Measurements from ENCODE around the gene DLG1.
"Not testable (repeated sequence)": the region's sequence is repeated elsewhere in the genome, so short reads cannot be mapped to it uniquely, and the experiment has no call there.

Gene DLG1

GRCh38 chr3:197104738-197105137 is 193.7 kb downstream of the DLG1 start:
- DNase-seq (ENCODE audit: low read depth in 2 of 2) = no peak

GRCh38 chr3:197103766-197104165 is 194.6 kb downstream of the DLG1 start:
- DNase-seq (ENCODE audit: low read depth in 2 of 2) = no peak

- DNase-seq (ENCODE audit: low read depth in 2 of 2) = no peak
These were observed 204.5 kb downstream of the DLG1 start for GRCh38 chr3:197093871-197094270.

- no peak for DNase-seq (ENCODE audit: low read depth in 2 of 2)
These were observed 210.0 kb downstream of the DLG1 start for GRCh38 chr3:197088370-197088769.

- no peak for DNase-seq (ENCODE audit: low read depth in 2 of 2)
These were observed 213.3 kb downstream of the DLG1 start for GRCh38 chr3:197085137-197085536.

GRCh38 chr3:197083486-197083885 is 214.9 kb downstream of the DLG1 start:
- peak; percentile 25 to 41 for DNase-seq (ENCODE audit: low read depth in 2 of 2)

GRCh38 chr3:197082871-197083270 is 215.5 kb downstream of the DLG1 start:
- DNase-seq (ENCODE audit: low read depth in 2 of 2) = no peak

GRCh38 chr3:197080344-197080743 is 218.1 kb downstream of the DLG1 start:
- no peak for DNase-seq (ENCODE audit: low read depth in 2 of 2)

GRCh38 chr3:197076415-197076814 is 222.0 kb downstream of the DLG1 start:
- no peak for DNase-seq (ENCODE audit: low read depth in 2 of 2)

GRCh38 chr3:197068077-197068476 is 230.3 kb downstream of the DLG1 start:
- no peak for DNase-seq (ENCODE audit: low read depth in 2 of 2)

GRCh38 chr3:197064771-197065170 is 233.6 kb downstream of the DLG1 start:
- no peak for DNase-seq (ENCODE audit: low read depth in 2 of 2)

- no peak for DNase-seq (ENCODE audit: low read depth in 2 of 2)
These were observed 236.0 kb downstream of the DLG1 start for GRCh38 chr3:197062446-197062845.

- DNase-seq (ENCODE audit: low read depth in 2 of 2) = not testable (repeated sequence)
These were observed 246.8 kb downstream of the DLG1 start for GRCh38 chr3:197051637-197052036.

GRCh38 chr3:197050511-197050910 is 247.9 kb downstream of the DLG1 start:
- DNase-seq (ENCODE audit: low read depth in 2 of 2) = no peak

- DNase-seq (ENCODE audit: low read depth in 2 of 2) = no peak
These were observed 255.9 kb downstream of the DLG1 start for GRCh38 chr3:197042539-197042938.

- DNase-seq (ENCODE audit: low read depth in 2 of 2) = no peak
These were observed 256.4 kb downstream of the DLG1 start for GRCh38 chr3:197041875-197042488.

GRCh38 chr3:197040658-197041057 is 257.8 kb downstream of the DLG1 start:
- no peak for DNase-seq (ENCODE audit: low read depth in 2 of 2)

- no peak for DNase-seq (ENCODE audit: low read depth in 2 of 2)
These were observed 259.5 kb downstream of the DLG1 start for GRCh38 chr3:197038679-197039462.

GRCh38 chr3:197035577-197035976 is 262.8 kb downstream of the DLG1 start:
- no peak for DNase-seq (ENCODE audit: low read depth in 2 of 2)

- DNase-seq (ENCODE audit: low read depth in 2 of 2) = not testable (repeated sequence)
These were observed 263.6 kb downstream of the DLG1 start for GRCh38 chr3:197034778-197035177.

- not testable (repeated sequence) for DNase-seq (ENCODE audit: low read depth in 2 of 2)
These were observed 264.6 kb downstream of the DLG1 start for GRCh38 chr3:197033764-197034163.

- DNase-seq (ENCODE audit: low read depth in 2 of 2) = peak; percentile 28 to 50
These were observed 266.8 kb downstream of the DLG1 start for GRCh38 chr3:197031315-197032285.

All from stimulated activated CD4-positive, alpha-beta T cell treated with anti-CD3 and anti-CD28 coated beads, Interleukin-15, amount 100 ng/mL, for 48 hours (primary cell).